ENCODE results near the gene NEU1.
A peak's percentile ranks its signal among the peaks of the same experiment; 100 is the strongest.
"Not testable (repeated sequence)": the region's sequence is repeated elsewhere in the genome, so short reads cannot be mapped to it uniquely, and the experiment has no call there.

Gene NEU1

DNA sequence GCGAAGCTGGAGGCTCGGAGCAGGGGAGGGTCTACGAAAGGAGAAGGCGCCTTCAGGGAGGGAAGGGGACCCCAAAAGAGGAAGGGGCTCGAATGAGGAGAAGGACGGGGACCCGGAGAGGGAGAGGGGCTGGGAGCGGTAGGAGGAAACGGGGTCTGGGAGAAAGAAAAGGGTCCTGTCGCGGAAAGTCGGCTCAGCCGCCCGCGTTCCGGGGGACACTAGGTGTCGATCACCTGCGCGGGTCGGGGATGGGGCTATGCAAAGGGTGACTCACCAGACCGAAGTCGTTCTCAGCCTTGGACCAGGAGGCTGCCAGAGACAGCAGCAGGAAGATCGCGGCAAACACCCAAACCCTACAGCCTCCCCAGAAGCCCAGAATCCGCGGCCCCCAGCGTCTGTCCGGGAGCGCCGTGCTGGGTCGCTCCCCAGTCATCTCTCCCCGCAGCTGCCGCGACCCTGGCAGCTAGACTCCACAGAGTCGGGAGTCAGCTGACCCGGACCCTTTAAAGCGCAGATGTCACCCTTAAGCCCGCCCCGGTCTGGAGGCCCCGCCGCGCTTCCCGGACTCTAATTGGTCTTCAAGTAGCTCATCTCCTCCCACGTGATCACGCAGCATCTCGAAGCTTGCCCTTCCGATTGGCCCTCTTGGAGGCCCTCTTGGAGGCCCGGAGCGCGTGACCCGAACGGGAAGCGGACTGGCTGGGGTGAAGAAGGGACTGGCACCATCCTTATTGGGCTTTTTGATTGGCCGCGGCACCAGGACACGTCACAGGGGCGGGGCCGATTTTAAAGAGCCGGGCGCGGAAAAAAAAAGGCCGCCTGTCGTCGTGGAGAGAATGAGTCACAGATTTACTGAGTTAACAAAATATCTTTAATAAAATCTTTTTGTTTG is at the start of gene NEU1:
TSS of gene NEU1 (minus strand) at position 478 of the 892 bp plus-strand sequence. CDS start at position 433, 45 bp downstream.
- Histone ChIP-seq H3K9ac (ENCODE audit: low read length) (peak within 1 kb of the TSS; percentile 71), H3K4me3 (ENCODE audit: low read length) (peak within 1 kb of the TSS; percentile 80), H3K9me3 (ENCODE audit: control insufficient read depth, low read depth, low read length) (no peaks in the 10 kb centered on the region), H3K4me1 (ENCODE audit: control insufficient read depth, low read depth, low read length) (peaks cover 3% of the 10 kb centered on the region), H3K36me3 (ENCODE audit: control insufficient read depth, low read depth, low read length) (peaks cover 9% of the 10 kb centered on the region), H3K27me3 (ENCODE audit: control insufficient read depth, insufficient read depth, low read length) (peaks cover 5% of the 10 kb centered on the region), H3K27ac (ENCODE audit: low read length) (peak within 1 kb of the TSS; percentile 26)

DNA sequence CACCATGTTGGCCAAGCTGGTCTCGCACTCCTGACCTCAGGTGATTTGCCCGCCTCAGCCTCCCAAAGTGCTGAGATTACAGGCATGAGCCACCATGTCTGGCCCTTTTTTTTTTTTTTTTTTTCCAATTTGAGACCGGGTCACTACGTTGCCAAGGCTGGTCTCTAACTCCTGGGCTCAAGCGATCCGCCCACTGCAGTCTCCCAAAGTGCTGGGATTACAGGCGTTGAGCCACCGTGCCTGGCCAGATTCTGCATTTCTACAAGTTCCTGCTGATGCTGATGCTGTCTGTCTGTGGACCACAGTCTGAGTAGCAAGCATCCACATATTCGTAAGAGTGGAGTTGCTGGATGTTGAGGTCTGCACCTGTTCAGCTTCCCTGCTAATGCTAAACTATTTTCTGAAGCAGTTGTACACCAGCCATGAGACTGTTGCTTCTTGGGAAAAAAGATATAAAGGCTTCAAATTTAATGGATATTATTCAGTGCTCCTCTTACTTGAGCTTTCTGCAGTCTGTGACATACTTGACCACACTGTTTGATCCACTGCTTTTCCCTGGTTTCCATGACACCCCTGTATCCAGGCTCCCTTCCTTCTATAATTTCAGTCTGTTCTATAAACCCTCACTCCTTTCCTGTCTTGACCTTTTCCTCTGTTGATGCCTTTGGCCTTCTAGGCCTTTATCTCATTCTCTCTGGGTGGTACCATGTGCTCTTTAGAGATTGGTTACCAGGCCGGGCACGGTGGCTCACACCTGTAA is 49.4 kb upstream of the NEU1 start:
- no peaks in the 10 kb centered on the region for H3K27me3 ChIP-seq (ENCODE audit: control insufficient read depth, insufficient read depth, low read length)
- H3K4me1 ChIP-seq (ENCODE audit: control insufficient read depth, low read depth, low read length): no peaks in the 10 kb centered on the region
- H3K27ac ChIP-seq (ENCODE audit: low read length): no peak overlapping the region
- H3K36me3 ChIP-seq (ENCODE audit: control insufficient read depth, low read depth, low read length): no peaks in the 10 kb centered on the region
- H3K4me3 ChIP-seq (ENCODE audit: low read length): no peak overlapping the region
- H3K9ac ChIP-seq (ENCODE audit: low read length): no peak overlapping the region
- no peaks in the 10 kb centered on the region for H3K9me3 ChIP-seq (ENCODE audit: control insufficient read depth, low read depth, low read length)

DNA sequence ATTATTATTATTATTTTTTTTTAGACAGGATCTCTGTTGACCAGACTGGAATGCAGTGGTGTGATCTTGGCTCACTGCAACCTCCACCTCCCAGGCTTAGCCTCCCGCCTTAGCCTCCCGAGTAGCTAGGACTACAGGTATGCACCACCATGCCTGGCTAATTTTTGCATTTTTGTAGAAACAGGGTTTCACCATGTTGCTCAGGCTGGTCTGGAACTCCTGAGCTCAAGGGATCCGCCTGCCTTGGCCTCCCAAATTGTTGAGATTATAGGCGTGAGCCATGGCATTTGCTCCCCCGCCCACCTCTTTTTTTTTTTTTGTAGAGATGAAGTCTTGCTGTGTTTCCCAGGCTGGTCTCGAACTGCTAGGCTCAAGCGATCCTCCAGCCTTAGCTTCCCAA is 46.7 kb upstream of the NEU1 start:
- H3K4me1 ChIP-seq (ENCODE audit: control insufficient read depth, low read depth, low read length); H3K36me3 ChIP-seq (ENCODE audit: control insufficient read depth, low read depth, low read length); H3K27me3 ChIP-seq (ENCODE audit: control insufficient read depth, insufficient read depth, low read length); H3K9ac ChIP-seq (ENCODE audit: low read length); H3K9me3 ChIP-seq (ENCODE audit: control insufficient read depth, low read depth, low read length); H3K27ac ChIP-seq (ENCODE audit: low read length); H3K4me3 ChIP-seq (ENCODE audit: low read length): not testable (repeated sequence)

DNA sequence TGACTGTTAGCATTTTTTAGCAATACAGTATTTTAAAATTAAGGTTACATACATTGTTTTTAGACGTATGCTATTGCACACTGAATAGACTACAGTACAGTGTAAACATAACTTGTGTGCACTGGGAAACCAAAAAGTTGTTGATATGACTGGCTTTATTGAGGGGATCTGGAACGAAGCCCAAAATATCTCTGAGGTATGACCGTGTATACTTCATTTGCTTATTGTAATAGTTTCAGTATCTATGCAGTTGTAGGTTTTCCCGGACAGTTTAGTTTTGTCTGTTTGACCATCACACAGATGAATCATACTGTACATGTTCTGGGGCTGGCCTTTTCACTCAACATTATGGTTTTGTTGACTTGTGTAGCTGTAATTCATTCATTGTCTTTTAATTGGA is 46.2 kb upstream of the NEU1 start:
- Histone ChIP-seq H3K4me1 (ENCODE audit: control insufficient read depth, low read depth, low read length) (peaks cover 3% of the 10 kb centered on the region), H3K27ac (ENCODE audit: low read length) (no peak overlapping the region), H3K9me3 (ENCODE audit: control insufficient read depth, low read depth, low read length) (no peaks in the 10 kb centered on the region), H3K4me3 (ENCODE audit: low read length) (no peak overlapping the region), H3K36me3 (ENCODE audit: control insufficient read depth, low read depth, low read length) (no peaks in the 10 kb centered on the region), H3K27me3 (ENCODE audit: control insufficient read depth, insufficient read depth, low read length) (no peaks in the 10 kb centered on the region), H3K9ac (ENCODE audit: low read length) (no peak overlapping the region)

DNA sequence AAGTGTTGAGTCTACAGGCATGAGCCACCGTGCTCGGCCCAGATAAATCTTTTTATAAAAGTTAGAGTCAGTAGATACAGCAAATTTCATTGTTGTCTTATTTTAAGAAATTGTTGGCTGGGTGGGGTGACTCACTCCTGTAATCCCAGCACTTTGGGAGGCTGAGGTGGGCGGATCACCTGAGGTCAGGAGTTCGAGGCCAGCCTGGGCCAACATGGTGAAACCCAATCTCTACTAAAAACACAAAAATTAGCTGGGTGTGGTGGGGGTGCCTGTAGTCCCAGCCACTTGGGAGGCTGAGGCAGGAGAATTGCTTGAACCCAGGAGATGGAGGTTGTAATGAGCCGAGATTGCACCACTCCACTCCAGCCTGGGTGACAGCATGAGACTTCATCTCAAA is 45.6 kb upstream of the NEU1 start:
- not testable (repeated sequence) for H3K27me3 ChIP-seq (ENCODE audit: control insufficient read depth, insufficient read depth, low read length); H3K4me1 ChIP-seq (ENCODE audit: control insufficient read depth, low read depth, low read length); H3K27ac ChIP-seq (ENCODE audit: low read length); H3K4me3 ChIP-seq (ENCODE audit: low read length); H3K36me3 ChIP-seq (ENCODE audit: control insufficient read depth, low read depth, low read length); H3K9me3 ChIP-seq (ENCODE audit: control insufficient read depth, low read depth, low read length); H3K9ac ChIP-seq (ENCODE audit: low read length)

DNA sequence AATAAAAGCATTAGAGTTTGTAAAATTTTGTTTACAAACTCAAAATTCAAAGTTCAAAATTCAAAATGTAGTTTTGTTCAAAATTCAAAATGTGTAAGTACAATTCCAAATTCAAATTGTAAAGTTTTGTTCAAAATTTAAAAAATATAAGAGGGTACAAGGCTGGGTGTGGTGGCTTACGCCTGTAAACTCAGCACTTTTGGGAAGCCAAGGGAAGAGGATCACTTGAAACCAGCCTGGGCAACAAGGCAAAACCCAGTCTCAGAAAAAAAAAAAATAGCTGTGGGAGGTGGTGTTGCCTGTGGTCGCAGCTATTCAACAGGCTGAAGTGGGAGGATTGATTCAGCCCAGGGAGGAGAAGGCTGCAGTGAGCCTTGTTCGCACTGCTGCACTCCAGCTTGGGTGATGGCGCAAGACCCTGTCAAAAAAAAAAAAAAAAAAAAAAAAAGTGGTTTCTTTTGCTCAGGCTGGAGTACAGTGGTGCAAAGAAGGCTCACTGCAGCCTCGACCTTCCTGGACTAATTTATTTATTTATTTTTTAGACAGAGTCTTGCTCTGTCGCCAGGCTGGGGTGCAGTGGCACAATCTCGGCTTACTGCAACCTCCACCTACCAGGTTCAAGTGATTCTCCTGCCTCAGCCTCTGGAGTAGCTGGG is 44.7 kb upstream of the NEU1 start:
- no peaks in the 10 kb centered on the region for H3K9me3 ChIP-seq (ENCODE audit: control insufficient read depth, low read depth, low read length)
- H3K4me3 ChIP-seq (ENCODE audit: low read length): no peak overlapping the region
- no peaks in the 10 kb centered on the region for H3K27me3 ChIP-seq (ENCODE audit: control insufficient read depth, insufficient read depth, low read length)
- no peak overlapping the region for H3K9ac ChIP-seq (ENCODE audit: low read length)
- no peaks in the 10 kb centered on the region for H3K36me3 ChIP-seq (ENCODE audit: control insufficient read depth, low read depth, low read length)
- peaks cover 3% of the 10 kb centered on the region for H3K4me1 ChIP-seq (ENCODE audit: control insufficient read depth, low read depth, low read length)
- H3K27ac ChIP-seq (ENCODE audit: low read length): no peak overlapping the region

DNA sequence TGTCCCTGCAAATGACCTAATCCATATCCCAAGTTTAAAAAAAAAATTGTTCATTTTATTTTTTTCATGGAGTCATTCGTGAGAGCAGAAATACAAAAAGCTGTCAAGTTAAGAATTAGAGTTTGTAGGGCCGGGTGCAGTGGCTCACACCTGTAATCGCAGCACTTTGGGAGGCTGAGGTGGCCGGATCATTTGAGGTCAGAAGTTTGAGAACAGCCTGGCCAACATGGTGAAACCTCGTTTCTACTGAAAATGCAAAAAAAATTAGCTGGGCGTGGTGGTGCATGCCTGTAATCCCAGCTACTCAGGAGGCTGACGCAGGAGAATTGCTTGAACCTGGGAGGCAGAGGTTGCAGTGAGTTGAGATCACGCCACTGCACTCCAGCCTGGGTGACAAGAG is 44.1 kb upstream of the NEU1 start:
- H3K9ac ChIP-seq (ENCODE audit: low read length); H3K27me3 ChIP-seq (ENCODE audit: control insufficient read depth, insufficient read depth, low read length); H3K9me3 ChIP-seq (ENCODE audit: control insufficient read depth, low read depth, low read length); H3K4me3 ChIP-seq (ENCODE audit: low read length); H3K27ac ChIP-seq (ENCODE audit: low read length); H3K4me1 ChIP-seq (ENCODE audit: control insufficient read depth, low read depth, low read length); H3K36me3 ChIP-seq (ENCODE audit: control insufficient read depth, low read depth, low read length): not testable (repeated sequence)

DNA sequence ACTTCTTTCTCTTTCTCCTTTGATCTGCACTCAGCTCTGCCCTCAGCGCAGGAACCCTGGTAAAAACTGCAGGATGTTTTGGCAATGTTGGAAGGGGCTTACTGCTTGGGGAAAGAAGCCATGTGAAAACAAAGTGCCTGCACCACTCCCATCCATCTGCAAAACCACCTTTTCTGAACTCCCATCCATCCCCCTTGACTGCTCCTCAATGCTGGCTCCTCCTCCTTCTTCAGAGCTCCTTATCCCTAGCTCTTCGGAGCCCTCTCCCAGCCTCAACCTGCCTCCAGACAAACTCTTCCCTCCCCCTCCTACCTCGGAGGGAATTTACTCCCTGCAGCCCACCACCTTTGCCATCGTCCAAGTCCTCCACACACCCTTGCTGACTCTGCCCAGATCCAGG is 43.5 kb upstream of the NEU1 start:
- H3K9me3 ChIP-seq (ENCODE audit: control insufficient read depth, low read depth, low read length): no peaks in the 10 kb centered on the region
- no peak overlapping the region for H3K9ac ChIP-seq (ENCODE audit: low read length)
- no peak overlapping the region for H3K27ac ChIP-seq (ENCODE audit: low read length)
- H3K27me3 ChIP-seq (ENCODE audit: control insufficient read depth, insufficient read depth, low read length): no peaks in the 10 kb centered on the region
- H3K36me3 ChIP-seq (ENCODE audit: control insufficient read depth, low read depth, low read length): no peaks in the 10 kb centered on the region
- no peak overlapping the region for H3K4me3 ChIP-seq (ENCODE audit: low read length)
- peaks cover 3% of the 10 kb centered on the region for H3K4me1 ChIP-seq (ENCODE audit: control insufficient read depth, low read depth, low read length)

DNA sequence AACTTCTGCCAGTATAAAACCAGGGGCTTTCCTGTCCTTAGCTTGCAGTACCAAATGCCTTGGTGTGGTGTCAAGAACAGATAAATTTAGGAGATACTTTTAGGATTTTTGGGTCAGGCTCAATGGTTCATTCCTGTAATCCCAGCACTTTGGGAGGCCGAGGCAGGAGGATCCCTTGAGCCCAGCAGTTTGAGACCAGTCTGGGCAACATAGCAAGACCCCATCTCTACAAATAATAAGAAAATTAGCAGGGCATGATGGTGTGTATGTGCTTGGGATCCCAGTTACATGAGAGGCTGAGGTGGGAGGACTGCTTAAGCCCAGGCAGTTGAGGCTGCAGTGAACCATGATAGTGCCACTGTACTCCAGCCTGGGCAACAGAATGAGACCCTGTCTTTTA is 42.4 kb upstream of the NEU1 start:
- H3K9ac ChIP-seq (ENCODE audit: low read length): no peak overlapping the region
- H3K4me1 ChIP-seq (ENCODE audit: control insufficient read depth, low read depth, low read length): peaks cover 3% of the 10 kb centered on the region
- no peak overlapping the region for H3K4me3 ChIP-seq (ENCODE audit: low read length)
- H3K36me3 ChIP-seq (ENCODE audit: control insufficient read depth, low read depth, low read length): no peaks in the 10 kb centered on the region
- H3K27me3 ChIP-seq (ENCODE audit: control insufficient read depth, insufficient read depth, low read length): no peaks in the 10 kb centered on the region
- H3K9me3 ChIP-seq (ENCODE audit: control insufficient read depth, low read depth, low read length): no peaks in the 10 kb centered on the region
- no peak overlapping the region for H3K27ac ChIP-seq (ENCODE audit: low read length)

DNA sequence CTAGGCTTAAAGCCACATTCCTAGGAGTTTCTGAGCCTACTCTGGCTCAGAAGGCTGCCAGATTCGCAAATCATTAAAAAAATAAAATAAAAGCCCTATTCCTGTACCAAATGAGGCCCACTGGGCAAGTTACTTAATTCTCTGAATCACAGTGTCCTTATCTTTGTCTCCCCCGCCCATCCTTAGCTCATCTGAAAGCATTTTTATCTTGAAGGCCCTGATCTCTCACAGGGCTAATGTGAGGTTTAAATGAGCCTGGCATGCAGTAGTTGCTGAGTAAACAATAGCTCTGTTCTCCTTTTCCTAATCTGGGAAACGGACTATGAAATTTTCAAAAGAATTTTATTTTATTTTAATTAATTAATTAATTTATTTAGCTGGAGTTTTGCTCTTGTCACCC is 41.3 kb upstream of the NEU1 start:
- H3K9me3 ChIP-seq (ENCODE audit: control insufficient read depth, low read depth, low read length): no peaks in the 10 kb centered on the region
- H3K4me3 ChIP-seq (ENCODE audit: low read length): no peak overlapping the region
- no peak overlapping the region for H3K9ac ChIP-seq (ENCODE audit: low read length)
- H3K27ac ChIP-seq (ENCODE audit: low read length): no peak overlapping the region
- no peaks in the 10 kb centered on the region for H3K27me3 ChIP-seq (ENCODE audit: control insufficient read depth, insufficient read depth, low read length)
- peaks cover 3% of the 10 kb centered on the region for H3K4me1 ChIP-seq (ENCODE audit: control insufficient read depth, low read depth, low read length)
- peaks cover 6% of the 10 kb centered on the region for H3K36me3 ChIP-seq (ENCODE audit: control insufficient read depth, low read depth, low read length)

DNA sequence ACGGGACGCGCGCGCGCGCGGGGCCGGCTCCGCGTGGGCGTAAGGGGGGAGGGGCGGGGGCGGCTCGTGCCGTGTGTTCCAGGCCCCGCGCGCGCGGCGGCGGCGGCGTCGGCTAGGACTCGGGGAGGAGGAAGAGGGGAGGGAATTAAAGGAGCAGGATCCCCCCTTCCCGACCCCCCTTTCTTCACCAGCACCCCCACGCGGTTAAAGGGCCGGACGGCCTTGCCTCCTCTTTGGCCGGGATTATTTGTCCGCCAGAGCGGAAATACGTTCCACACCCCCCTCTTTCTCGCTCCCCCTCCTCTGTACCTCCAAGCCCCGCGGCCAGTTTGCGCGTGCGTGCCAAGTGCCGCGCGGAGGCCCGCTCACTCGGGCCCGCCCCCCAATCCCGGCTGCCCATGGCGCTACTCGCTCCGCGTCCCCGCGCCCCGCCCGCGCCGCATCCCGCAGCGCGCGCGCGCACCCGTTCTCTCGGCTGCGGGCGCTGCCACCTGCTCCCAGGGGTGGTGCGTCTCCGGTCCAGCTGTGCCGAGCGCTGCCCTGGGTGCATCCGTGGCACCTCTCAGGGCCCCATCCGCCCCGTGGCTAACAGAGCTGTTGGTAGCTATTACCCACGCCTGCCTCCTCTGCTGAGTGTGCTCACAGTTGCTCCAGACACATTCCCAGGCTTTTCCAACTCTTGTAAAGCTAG is 39.5 kb upstream of the NEU1 start, which contains the start of gene ZBTB12:
TSS of gene ZBTB12 (minus strand) at position 134 of the 691 bp plus-strand sequence. CDS start 781 bp downstream, outside the sequence.
- Histone ChIP-seq H3K4me1 (ENCODE audit: control insufficient read depth, low read depth, low read length) (peaks cover 3% of the 10 kb centered on the region), H3K4me3 (ENCODE audit: low read length) (peak within 1 kb of the TSS; percentile 63), H3K27ac (ENCODE audit: low read length) (no peak within 1 kb of the TSS), H3K9me3 (ENCODE audit: control insufficient read depth, low read depth, low read length) (no peaks in the 10 kb centered on the region), H3K27me3 (ENCODE audit: control insufficient read depth, insufficient read depth, low read length) (no peaks in the 10 kb centered on the region), H3K36me3 (ENCODE audit: control insufficient read depth, low read depth, low read length) (peaks cover 6% of the 10 kb centered on the region), H3K9ac (ENCODE audit: low read length) (peak within 1 kb of the TSS; percentile 36)
